Fibroblast of gingiva (primary cell): Measurements from ENCODE around the gene KIF24.
A peak's percentile ranks its signal among the peaks of the same experiment; 100 is the strongest.
"Not testable (repeated sequence)": the region's sequence is repeated elsewhere in the genome, so short reads cannot be mapped to it uniquely, and the experiment has no call there.

Source experiments
- DNase-seq: peaks from one replicate; pipeline ENCODE4 v3.0.0-alpha.2; 2011; ENCODE audit warnings: low read depth

Gene KIF24

GRCh38 chr9:34328987-34329832 is at the start of gene KIF24, which contains the start of gene NUDT2:
Gene KIF24 (minus strand): TSS chr9:34329268. CDS start chr9:34311346, 17,922 bp downstream.
Gene NUDT2 (plus strand): TSS chr9:34329569. CDS start chr9:34339040, 9,471 bp downstream.
- DNase-seq, result peak; percentile 100

GRCh38 chr9:34378376-34379060 is 49.5 kb upstream of the KIF24 start:
- no peak for DNase-seq

GRCh38 chr9:34377404-34377746 is 48.3 kb upstream of the KIF24 start:
- no peak for DNase-seq

- peak; percentile 79 for DNase-seq
Measured at GRCh38 chr9:34376596-34377403, 47.7 kb upstream of the KIF24 start, which contains the start of gene MYORG. Gene MYORG (minus strand): TSS chr9:34376898. CDS start chr9:34372943, 3,955 bp downstream.

- no peak for DNase-seq
Measured at GRCh38 chr9:34375901-34376595, 47.0 kb upstream of the KIF24 start.

- no peak for DNase-seq
Measured at GRCh38 chr9:34374905-34375552, 46.0 kb upstream of the KIF24 start.

- no peak for DNase-seq
Measured at GRCh38 chr9:34374339-34374738, 45.3 kb upstream of the KIF24 start.

GRCh38 chr9:34373749-34374148 is 44.7 kb upstream of the KIF24 start:
- no peak for DNase-seq

- DNase-seq, result no peak
Measured at GRCh38 chr9:34372467-34373011, 43.5 kb upstream of the KIF24 start.

GRCh38 chr9:34371886-34372466 is 42.9 kb upstream of the KIF24 start:
- no peak for DNase-seq

GRCh38 chr9:34370970-34371880 is 42.2 kb upstream of the KIF24 start:
- DNase-seq, result no peak

GRCh38 chr9:34370335-34370969 is 41.4 kb upstream of the KIF24 start:
- no peak for DNase-seq

GRCh38 chr9:34369636-34370035 is 40.6 kb upstream of the KIF24 start:
- DNase-seq, result no peak

- DNase-seq, result not testable (repeated sequence)
Measured at GRCh38 chr9:34368796-34369195, 39.7 kb upstream of the KIF24 start.

- not testable (repeated sequence) for DNase-seq
Measured at GRCh38 chr9:34367751-34368410, 38.8 kb upstream of the KIF24 start.

GRCh38 chr9:34366365-34366764 is 37.3 kb upstream of the KIF24 start:
- DNase-seq, result no peak

GRCh38 chr9:34365282-34365681 is 36.2 kb upstream of the KIF24 start:
- no peak for DNase-seq

- no peak for DNase-seq
Measured at GRCh38 chr9:34363619-34364351, 34.7 kb upstream of the KIF24 start.
